ENCODE measurements around the gene PI4KA. TPM values are rescaled to one million over a fixed set of nuclear protein-coding genes. Genes with fewer than 3 reads are reported as not detected.

PI4KA gene
- total RNA-seq, 4 donors from 2014 or later = 67.3 to 92.9 (median 76.5) TPM

DNA sequence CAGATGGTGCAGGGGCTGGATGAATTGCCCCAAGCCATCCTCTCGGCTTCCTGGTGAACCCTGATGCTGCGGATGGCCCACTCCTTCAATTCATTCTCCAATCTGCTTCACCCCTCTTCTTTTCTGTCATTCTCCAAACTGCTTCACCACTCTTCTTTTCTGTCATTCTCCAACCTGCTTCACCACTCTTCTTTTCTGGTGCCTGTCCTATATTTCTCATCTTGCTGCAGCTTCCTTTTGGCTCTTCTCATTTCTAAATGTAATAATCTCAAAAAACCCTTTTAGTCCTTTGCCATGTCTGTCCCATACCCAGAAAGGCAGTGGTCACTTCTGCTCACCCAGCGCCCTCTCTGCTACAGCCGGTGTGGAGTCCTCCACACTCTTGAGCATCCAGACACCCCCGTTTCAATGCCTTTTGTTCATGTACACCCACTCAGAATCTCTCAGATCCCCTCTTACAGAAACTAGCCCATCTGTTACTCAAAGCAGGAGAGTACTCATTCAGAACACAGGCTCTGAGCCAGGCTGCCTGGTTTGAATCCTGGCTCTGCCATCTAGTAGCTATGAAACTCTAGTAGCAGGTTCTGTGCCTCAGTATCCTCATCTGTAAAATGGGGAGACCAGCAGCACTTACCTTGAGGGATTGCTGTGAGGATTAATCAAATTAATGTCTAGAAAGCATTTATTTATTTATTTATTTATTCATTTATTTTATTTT is 69.8 kb downstream of the PI4KA start:
- TF ChIP-seq CTCF (IDR thresholded peaks at IDR 0.05; ENCODE audit: low read depth) = no peak

DNA sequence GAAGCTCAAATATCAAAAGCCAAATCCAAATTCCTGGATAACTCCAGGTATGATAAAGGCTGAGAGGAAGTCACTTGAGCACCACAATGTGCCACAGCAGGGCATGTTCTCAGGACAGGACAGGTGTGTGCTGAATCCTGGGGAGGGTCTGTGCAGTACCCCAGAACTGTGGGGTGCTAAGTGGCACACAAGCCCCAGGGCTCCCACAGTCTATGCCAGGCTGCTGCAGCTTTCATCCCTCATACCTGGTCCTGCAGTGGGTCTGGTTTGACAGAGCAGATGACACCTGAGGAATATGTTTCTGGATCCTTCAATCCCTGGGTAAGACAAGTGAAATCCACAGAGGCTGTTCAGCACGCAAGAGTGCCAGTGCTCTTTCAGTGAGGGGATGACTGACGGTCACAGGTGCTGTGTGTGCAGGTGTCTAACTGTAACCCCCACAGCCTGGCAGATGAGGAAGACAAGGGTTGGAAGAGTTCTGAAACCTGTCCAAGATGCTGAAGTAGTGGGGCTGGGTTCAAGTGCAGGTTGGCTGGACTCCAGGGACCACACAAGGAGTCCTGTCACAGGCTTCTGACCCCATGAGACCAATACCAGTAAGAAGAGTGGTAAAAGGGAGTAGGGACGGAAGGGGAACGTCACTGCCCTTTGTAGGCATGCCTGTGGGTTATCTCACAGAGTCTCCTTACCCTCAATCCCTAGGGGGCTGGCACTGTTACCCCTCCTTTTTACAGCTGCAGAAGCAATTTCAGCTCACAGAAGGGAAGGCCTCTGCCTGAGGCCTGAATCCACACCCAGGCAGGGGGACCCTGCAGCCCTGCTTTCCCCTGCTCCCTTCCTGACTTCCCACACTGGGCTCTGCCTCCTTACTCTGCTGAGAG is 70.6 kb downstream of the PI4KA start:
- TF ChIP-seq CTCF (IDR thresholded peaks at IDR 0.05; ENCODE audit: low read depth) = no peak

- TF ChIP-seq CTCF (IDR thresholded peaks at IDR 0.05; ENCODE audit: low read depth) = no peak
Observed at GRCh38 chr22:20787223-20787622, 71.4 kb downstream of the PI4KA start.

DNA sequence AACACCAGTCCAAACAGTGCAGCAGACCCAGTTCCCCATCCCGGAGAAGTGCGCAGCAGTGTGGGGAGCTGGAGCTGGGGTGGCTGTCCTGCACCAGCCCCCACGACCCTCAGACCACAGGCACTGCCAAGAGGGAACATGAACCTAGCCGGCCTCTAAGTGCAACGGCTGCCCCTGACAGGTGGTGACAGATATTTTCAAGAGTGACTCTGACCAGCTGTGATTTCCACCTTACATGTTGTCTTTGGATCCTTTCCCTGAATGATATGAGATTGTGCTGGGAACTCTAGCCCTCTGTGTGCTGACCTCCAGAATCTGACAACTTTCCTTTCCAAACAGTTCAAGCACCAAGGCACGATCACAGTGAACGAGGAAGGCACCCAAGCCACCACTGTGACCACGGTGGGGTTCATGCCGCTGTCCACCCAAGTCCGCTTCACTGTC is 72.1 kb downstream of the PI4KA start:
- no peak for TF ChIP-seq CTCF (IDR thresholded peaks at IDR 0.05; ENCODE audit: low read depth)

- no peak for TF ChIP-seq CTCF (IDR thresholded peaks at IDR 0.05; ENCODE audit: low read depth)
Observed at GRCh38 chr22:20786048-20786447, 72.6 kb downstream of the PI4KA start.

DNA sequence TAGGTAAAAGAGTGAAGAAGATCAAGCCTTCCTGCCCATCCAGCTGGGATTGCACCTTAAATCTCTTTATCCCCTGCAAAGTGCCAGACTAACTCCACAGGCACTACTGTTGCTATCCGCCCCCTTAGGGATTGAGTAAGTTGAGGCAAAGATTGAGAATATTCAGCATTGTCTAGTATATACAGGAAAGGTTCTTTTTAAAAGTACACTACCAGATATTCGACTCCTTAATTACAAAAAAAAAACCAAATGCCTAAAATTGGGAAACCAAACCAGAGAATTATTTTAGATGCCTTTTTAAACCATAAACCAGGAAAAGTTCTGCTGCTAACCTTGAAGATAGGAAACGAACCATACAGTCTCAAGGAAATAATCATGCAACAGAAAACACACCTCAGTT is 73.2 kb downstream of the PI4KA start:
- no peak for TF ChIP-seq CTCF (IDR thresholded peaks at IDR 0.05; ENCODE audit: low read depth)

Data from subcutaneous adipose tissue (tissue), 4 donors.